Esophagus muscularis mucosa (tissue), 4 donors: ENCODE data around the gene ADAMTS19. TPM values are rescaled to one million over a fixed set of nuclear protein-coding genes. Genes with fewer than 3 reads are reported as not detected.

Experiments used
- DNase-seq: peaks from one replicate; pipeline ENCODE4 v3.0.0-alpha.2; 2017; ENCODE audit errors: extremely low spot score
- H3K27ac ChIP-seq, 4 donors: fragments of 200-600 bp; sonication (generic); replicated peaks in 1 of 4; 1 replicate in 3 of 4; 2 replicates in 1 of 4; pipeline ENCODE4 v1.5.1; 2016 to 2019; ENCODE audit warnings: mild to moderate bottlenecking in 1 of 4
- H3K27me3 ChIP-seq, 4 donors: fragments of 200-600 bp; sonication (generic); one replicate each; pipeline versions ENCODE4 v1.5.1 to v1.6.0; 2016 to 2019
- H3K36me3 ChIP-seq, 4 donors: fragments of 200-600 bp; sonication (generic); one replicate each; pipeline ENCODE4 v1.5.1; 2016 to 2019
- H3K4me1 ChIP-seq, 4 donors: fragments of 200-600 bp; sonication (generic); one replicate each; pipeline ENCODE4 v1.5.1; 2016 to 2019
- H3K4me3 ChIP-seq, 4 donors: fragments of 200-600 bp; sonication (generic); 1 replicate in 2 of 4; 2 replicates in 2 of 4; pipeline ENCODE4 v1.5.1; 2016 to 2019; ENCODE audit warnings: mild to moderate bottlenecking in 4 of 4, moderate library complexity in 1 of 4
- H3K9me3 ChIP-seq, 4 donors: fragments of 200-600 bp; sonication (generic); 1 replicate in 3 of 4; 2 replicates in 1 of 4; pipeline ENCODE4 v1.5.1; 2016 to 2019
- CTCF ChIP-seq, 3 experiments: fragments of 200-600 bp in 2 of 3; fragments of 450-650 bp in 1 of 3; sonication (generic) in 2 of 3; IDR thresholded peaks; one replicate each; pipeline ENCODE4 v1.5.1; 2017 to 2019; ENCODE audit warnings: antibody characterized with exemption in 3 of 3, mild to moderate bottlenecking in 2 of 3, moderate library complexity in 1 of 3
- EP300 ChIP-seq: sonication (generic); formaldehyde crosslinking; IDR thresholded peaks from one replicate; pipeline ENCODE4 v1.6.1; 2017; ENCODE audit warnings: antibody characterized with exemption
- POLR2A ChIP-seq: fragments of 450-650 bp; IDR thresholded peaks from one replicate; pipeline ENCODE4 v1.6.1; 2017; ENCODE audit warnings: antibody characterized with exemption, moderate library complexity, mild to moderate bottlenecking, low read depth
- POLR2AphosphoS5 ChIP-seq, 2 donors: sonication (generic); formaldehyde crosslinking; IDR thresholded peaks; one replicate each; pipeline ENCODE4 v1.6.1; 2017; ENCODE audit warnings: antibody characterized with exemption in 2 of 2
- WGBS: methylation state at CpG from one replicate; pipeline ENCODE4 v1.1.5; 2018; 5-methylcytosine and 5-hydroxymethylcytosine counted together
- intact Hi-C: fragments of 100-400 bp; cut with DNase I; formaldehyde crosslinking; loops from one replicate; pipeline ENCODE4 v1.15.1; 2023
- total RNA-seq, 4 donors: library from RNA; depleted of rRNA; stranded (reverse); fragments of >200 nt; gene quantifications; one replicate each; pipeline versions ENCODE4 v1.1.0 to v1.2.1, GENCODE V29; 2016

Gene ADAMTS19
- total RNA-seq, 4 donors from 2014 or later: 8.5 to 23.4 (median 10.9) TPM

DNA sequence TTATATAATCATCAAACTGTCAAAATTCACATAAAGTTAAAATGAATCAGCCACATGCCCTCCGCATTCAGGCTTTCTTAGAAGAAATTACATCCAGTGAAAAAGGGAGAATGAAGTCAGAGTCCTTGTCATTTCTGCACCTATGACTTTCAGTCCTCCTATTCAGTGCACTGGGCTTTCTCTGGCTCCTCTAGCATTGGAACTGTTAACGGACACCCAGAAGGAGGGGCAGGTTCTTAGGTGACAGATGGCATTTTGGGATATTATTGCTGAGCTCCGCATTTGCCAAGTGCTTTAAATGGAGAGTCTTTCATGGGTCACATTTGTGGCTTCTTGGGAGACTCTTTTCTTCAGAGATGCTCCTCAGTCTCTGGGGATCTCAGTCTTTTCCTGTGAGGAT, 40.0 kb downstream of the ADAMTS19 start:
- TF ChIP-seq CTCF (IDR thresholded peaks at IDR 0.05): no peak
- TF ChIP-seq POLR2A: no peak
- TF ChIP-seq EP300: no peak
- no peak for TF ChIP-seq POLR2AphosphoS5 (IDR thresholded peaks at IDR 0.05)
- Histone ChIP-seq H3K4me3 (no peak overlapping the region), H3K9me3 (no peaks in the 10 kb centered on the region), H3K27me3 (no peaks in the 10 kb centered on the region), H3K27ac (no peak overlapping the region), H3K36me3 (no peaks in the 10 kb centered on the region), H3K4me1 (peaks cover 0 to 5% (median 0%) of the 10 kb centered on the region in 4 donors)
- no peak for DNase-seq
- intact Hi-C loops: no loop called here
- 97% methylated on average over 3 of the region's 3 CpGs for WGBS

DNA sequence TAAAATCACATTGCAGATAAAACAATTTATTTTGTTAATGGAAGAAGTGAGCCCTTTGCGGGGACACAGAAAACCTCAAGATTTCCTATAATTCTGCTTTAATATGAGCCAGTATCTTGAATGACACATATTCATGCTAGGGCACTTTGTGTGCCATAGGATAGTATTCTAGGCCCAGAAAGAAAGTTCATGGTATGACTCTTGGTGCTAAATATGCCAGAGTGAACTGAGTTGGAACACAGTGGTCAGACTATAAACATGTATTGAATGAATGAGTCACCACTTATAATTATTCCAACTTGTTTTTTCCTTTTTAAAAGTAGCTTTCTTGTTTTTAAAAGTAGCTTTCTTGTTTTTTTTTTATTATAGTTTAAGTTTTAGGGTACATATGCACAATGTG, 46.0 kb downstream of the ADAMTS19 start:
- H3K27ac ChIP-seq: no peak overlapping the region
- 88% methylated on average over 1 of the region's 1 CpG for WGBS
- no peak for TF ChIP-seq POLR2A
- no peak for TF ChIP-seq EP300
- no peak for TF ChIP-seq CTCF (IDR thresholded peaks at IDR 0.05)
- no peak for TF ChIP-seq POLR2AphosphoS5 (IDR thresholded peaks at IDR 0.05)

GRCh38 chr5:129506950-129507349, 46.9 kb downstream of the ADAMTS19 start:
- intact Hi-C loops: no loop called here
- H3K9me3 ChIP-seq: no peaks in the 10 kb centered on the region
- DNase-seq: no peak
- peaks cover 0 to 9% (median 5%) of the 10 kb centered on the region in 4 donors for H3K4me1 ChIP-seq
- no peak for TF ChIP-seq POLR2A
- TF ChIP-seq EP300: no peak
- TF ChIP-seq CTCF (IDR thresholded peaks at IDR 0.05): no peak
- TF ChIP-seq POLR2AphosphoS5 (IDR thresholded peaks at IDR 0.05): no peak
- no peak overlapping the region for H3K27ac ChIP-seq
- no peaks in the 10 kb centered on the region for H3K27me3 ChIP-seq
- no peaks in the 10 kb centered on the region for H3K36me3 ChIP-seq
- H3K4me3 ChIP-seq: no peak overlapping the region

More for the DNA sequence above, 46.0 kb downstream of the ADAMTS19 start:
- DNase-seq: no peak
- intact Hi-C loops: no loop called here
- Histone ChIP-seq H3K9me3 (no peaks in the 10 kb centered on the region), H3K27me3 (no peaks in the 10 kb centered on the region), H3K4me1 (peaks cover 0 to 9% (median 5%) of the 10 kb centered on the region in 4 donors), H3K36me3 (no peaks in the 10 kb centered on the region), H3K4me3 (no peak overlapping the region)

GRCh38 chr5:129507527-129507926, 47.4 kb downstream of the ADAMTS19 start:
- peaks cover 0 to 9% (median 5%) of the 10 kb centered on the region in 4 donors for H3K4me1 ChIP-seq
- 89% methylated on average over 6 of the region's 6 CpGs for WGBS
- no peaks in the 10 kb centered on the region for H3K36me3 ChIP-seq
- intact Hi-C loops: no loop called here
- no peak overlapping the region for H3K27ac ChIP-seq
- no peaks in the 10 kb centered on the region for H3K9me3 ChIP-seq
- H3K27me3 ChIP-seq: no peaks in the 10 kb centered on the region
- no peak overlapping the region for H3K4me3 ChIP-seq
- DNase-seq: no peak
- TF ChIP-seq EP300: no peak
- TF ChIP-seq POLR2A: no peak
- TF ChIP-seq POLR2AphosphoS5 (IDR thresholded peaks at IDR 0.05): no peak
- no peak for TF ChIP-seq CTCF (IDR thresholded peaks at IDR 0.05)

DNA sequence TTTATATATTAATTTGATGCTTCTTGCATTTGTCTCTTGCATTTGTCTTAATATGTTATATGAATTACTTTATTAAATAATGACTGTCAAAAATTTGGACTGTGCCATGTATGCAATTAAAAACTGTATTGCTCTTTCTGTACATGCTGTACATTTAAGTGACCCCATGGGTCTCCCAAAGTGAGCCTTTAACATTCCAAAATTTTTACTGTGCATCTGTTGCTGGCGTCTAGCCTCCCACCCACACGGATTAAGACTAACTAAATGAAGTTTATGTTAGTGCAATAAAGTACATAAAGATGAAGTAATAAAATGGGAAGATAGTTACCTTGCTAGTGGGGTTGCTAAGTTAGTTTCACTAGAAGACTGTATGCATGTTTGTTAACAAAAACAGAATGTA, 48.5 kb downstream of the ADAMTS19 start:
- DNase-seq: no peak
- no peaks in the 10 kb centered on the region for H3K36me3 ChIP-seq
- no peak overlapping the region for H3K4me3 ChIP-seq
- no peak overlapping the region for H3K27ac ChIP-seq
- peaks cover 0 to 9% (median 5%) of the 10 kb centered on the region in 4 donors for H3K4me1 ChIP-seq
- no peaks in the 10 kb centered on the region for H3K27me3 ChIP-seq
- TF ChIP-seq POLR2A (no peak), POLR2AphosphoS5 (IDR thresholded peaks at IDR 0.05) (no peak)
- WGBS: 65% methylated on average over 2 of the region's 2 CpGs
- H3K9me3 ChIP-seq: no peaks in the 10 kb centered on the region
- intact Hi-C loops: no loop called here
